Parathyroid adenoma (tissue), 2 donors: ENCODE results near the gene CAMK2D.

Source experiments
- H2AFZ ChIP-seq: fragments of 300-600 bp; sonication (generic); one replicate; pipeline ENCODE4 v1.7.0; 2017; ENCODE audit warnings: antibody characterized with exemption, mild to moderate bottlenecking
- H3K27ac ChIP-seq: fragments of 300-600 bp; sonication (generic); one replicate; pipeline ENCODE4 v1.7.0; 2017
- H3K27me3 ChIP-seq: fragments of 300-600 bp; sonication (generic); one replicate; pipeline ENCODE4 v1.7.0; 2017; ENCODE audit warnings: low read length; ENCODE audit not compliant: control insufficient read depth, insufficient read depth
- H3K36me3 ChIP-seq: fragments of 300-600 bp; sonication (generic); one replicate; pipeline ENCODE4 v1.7.0; 2017; ENCODE audit warnings: low read length; ENCODE audit not compliant: control insufficient read depth, insufficient read depth
- H3K4me1 ChIP-seq: fragments of 300-600 bp; sonication (generic); one replicate; pipeline ENCODE4 v1.7.0; 2017; ENCODE audit warnings: control low read depth
- H3K4me2 ChIP-seq: fragments of 300-600 bp; sonication (generic); one replicate; pipeline ENCODE4 v1.7.0; 2017; ENCODE audit warnings: low read length
- H3K4me3 ChIP-seq: fragments of 300-600 bp; sonication (generic); one replicate; pipeline ENCODE4 v1.7.0; 2017; ENCODE audit warnings: low read depth, low read length
- H3K79me2 ChIP-seq: fragments of 300-600 bp; sonication (generic); one replicate; pipeline ENCODE4 v1.7.0; 2017; ENCODE audit warnings: control low read depth
- H3K9ac ChIP-seq: fragments of 300-600 bp; sonication (generic); one replicate; pipeline ENCODE4 v1.7.0; 2017; ENCODE audit warnings: mild to moderate bottlenecking
- H3K9me3 ChIP-seq: fragments of 300-600 bp; sonication (generic); one replicate; pipeline ENCODE4 v1.7.0; 2017; ENCODE audit warnings: low read length; ENCODE audit not compliant: control insufficient read depth
- TF ChIP-seq, protein P1 (sequence below): fragments of 300-600 bp; sonication (generic); IDR thresholded peaks from one replicate; pipeline ENCODE4 v1.7.0; 2017; ENCODE audit warnings: antibody characterized with exemption, mild to moderate bottlenecking
- donor health status: primary hyperparathyroidism.

Gene CAMK2D

DNA sequence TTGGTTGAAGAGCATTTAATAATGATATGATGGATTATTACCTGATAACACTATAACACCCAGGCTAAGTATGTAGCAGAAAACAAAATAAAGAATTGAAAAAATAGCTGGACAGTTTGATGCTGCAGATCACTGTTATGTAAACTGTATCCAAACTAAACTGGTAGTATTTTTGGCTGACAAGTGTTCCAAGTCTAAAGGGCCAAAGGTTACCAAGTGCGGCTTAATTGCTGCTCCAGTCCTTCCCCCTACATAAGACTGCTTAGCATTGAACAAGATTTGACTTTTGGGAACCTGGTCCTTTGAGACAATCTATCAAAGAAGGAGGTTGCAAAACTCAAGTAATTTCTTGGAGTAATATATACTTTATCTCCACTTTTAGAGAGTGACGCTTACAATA lies 249.6 kb downstream of the CAMK2D start:
- Histone ChIP-seq H3K36me3 (no peaks in the 10 kb centered on the region), H3K27ac (no peak overlapping the region)

DNA sequence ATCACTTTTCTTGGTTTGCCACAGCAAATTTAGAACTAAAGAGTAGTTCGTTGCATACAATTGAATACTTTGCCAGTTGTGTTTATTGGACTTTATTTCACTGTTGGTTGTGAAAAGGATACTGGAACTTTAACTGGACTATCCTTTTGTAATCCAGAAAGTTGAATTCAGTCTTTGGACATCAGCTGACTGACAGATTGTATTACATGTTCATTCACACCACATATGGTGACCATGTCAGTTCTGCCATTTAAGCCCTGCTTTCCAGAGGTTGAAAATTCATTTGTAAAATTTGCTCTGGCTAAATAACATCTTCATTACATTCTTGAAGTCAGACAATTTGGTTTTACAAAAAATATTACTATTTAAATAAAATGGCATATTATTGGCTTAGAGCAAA lies 251.7 kb downstream of the CAMK2D start:
- no peaks in the 10 kb centered on the region for H3K36me3 ChIP-seq
- H3K27me3 ChIP-seq: no peaks in the 10 kb centered on the region
- H3K27ac ChIP-seq: no peak overlapping the region
- H3K79me2 ChIP-seq: no peaks in the 10 kb centered on the region
- H3K4me3 ChIP-seq: no peak overlapping the region
- TF ChIP-seq, protein P1, sequence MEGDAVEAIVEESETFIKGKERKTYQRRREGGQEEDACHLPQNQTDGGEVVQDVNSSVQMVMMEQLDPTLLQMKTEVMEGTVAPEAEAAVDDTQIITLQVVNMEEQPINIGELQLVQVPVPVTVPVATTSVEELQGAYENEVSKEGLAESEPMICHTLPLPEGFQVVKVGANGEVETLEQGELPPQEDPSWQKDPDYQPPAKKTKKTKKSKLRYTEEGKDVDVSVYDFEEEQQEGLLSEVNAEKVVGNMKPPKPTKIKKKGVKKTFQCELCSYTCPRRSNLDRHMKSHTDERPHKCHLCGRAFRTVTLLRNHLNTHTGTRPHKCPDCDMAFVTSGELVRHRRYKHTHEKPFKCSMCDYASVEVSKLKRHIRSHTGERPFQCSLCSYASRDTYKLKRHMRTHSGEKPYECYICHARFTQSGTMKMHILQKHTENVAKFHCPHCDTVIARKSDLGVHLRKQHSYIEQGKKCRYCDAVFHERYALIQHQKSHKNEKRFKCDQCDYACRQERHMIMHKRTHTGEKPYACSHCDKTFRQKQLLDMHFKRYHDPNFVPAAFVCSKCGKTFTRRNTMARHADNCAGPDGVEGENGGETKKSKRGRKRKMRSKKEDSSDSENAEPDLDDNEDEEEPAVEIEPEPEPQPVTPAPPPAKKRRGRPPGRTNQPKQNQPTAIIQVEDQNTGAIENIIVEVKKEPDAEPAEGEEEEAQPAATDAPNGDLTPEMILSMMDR: no peak
- no peak overlapping the region for H2AFZ ChIP-seq
- no peaks in the 10 kb centered on the region for H3K4me1 ChIP-seq
- no peaks in the 10 kb centered on the region for H3K9me3 ChIP-seq
- H3K9ac ChIP-seq: no peak overlapping the region
- no peak overlapping the region for H3K4me2 ChIP-seq

More for the DNA sequence above, 249.6 kb downstream of the CAMK2D start:
- no peak overlapping the region for H2AFZ ChIP-seq
- TF ChIP-seq, protein P1: no peak
- no peak overlapping the region for H3K9ac ChIP-seq
- no peaks in the 10 kb centered on the region for H3K9me3 ChIP-seq
- H3K79me2 ChIP-seq: no peaks in the 10 kb centered on the region
- H3K4me1 ChIP-seq: no peaks in the 10 kb centered on the region
- H3K4me3 ChIP-seq: no peak overlapping the region
- H3K27me3 ChIP-seq: no peaks in the 10 kb centered on the region
- no peak overlapping the region for H3K4me2 ChIP-seq

DNA sequence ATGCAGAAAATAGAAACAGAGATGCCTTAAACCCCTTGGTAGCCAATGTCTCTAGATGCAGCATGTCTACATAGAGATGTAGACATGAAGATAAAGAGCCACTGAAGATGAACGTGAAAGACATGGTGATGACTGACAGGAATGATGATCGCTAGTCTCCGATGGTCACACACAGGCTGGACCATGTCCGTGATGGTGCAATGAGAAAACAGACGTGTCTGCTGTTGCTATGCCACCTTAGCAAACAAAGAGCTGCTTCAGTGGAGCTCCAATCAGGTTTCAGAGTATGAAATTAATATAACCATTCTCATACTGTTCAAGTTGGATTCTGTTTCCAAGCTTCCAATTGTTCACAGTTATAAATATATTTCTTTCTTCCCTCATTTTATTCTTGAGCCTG lies 256.5 kb downstream of the CAMK2D start:
- no peak overlapping the region for H3K4me2 ChIP-seq
- H3K9ac ChIP-seq: no peak overlapping the region
- H3K27me3 ChIP-seq: no peaks in the 10 kb centered on the region
- H3K79me2 ChIP-seq: no peaks in the 10 kb centered on the region
- H3K4me3 ChIP-seq: no peak overlapping the region
- no peaks in the 10 kb centered on the region for H3K9me3 ChIP-seq
- TF ChIP-seq, protein P1: no peak
- H3K27ac ChIP-seq: no peak overlapping the region
- no peak overlapping the region for H2AFZ ChIP-seq
- H3K36me3 ChIP-seq: no peaks in the 10 kb centered on the region
- no peaks in the 10 kb centered on the region for H3K4me1 ChIP-seq

DNA sequence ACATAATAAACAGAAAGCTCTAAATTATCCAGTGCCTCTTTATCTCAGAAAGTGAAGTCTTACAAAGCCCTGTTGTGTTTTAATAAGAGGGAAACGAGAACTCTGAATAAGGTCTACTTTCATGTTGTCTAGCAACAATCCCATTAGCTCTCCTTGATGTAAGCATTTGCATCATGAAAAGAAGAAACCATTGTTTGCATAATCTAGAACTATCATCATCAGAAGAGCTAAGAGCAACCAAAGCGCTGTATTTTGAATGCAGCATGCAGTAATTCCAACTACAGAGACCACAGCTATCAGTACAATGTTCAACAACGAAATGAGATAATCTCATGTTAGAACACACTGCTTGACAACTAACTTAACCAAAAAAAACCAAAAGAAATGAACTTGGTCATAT lies 257.1 kb downstream of the CAMK2D start:
- H3K4me1 ChIP-seq: no peaks in the 10 kb centered on the region
- TF ChIP-seq, protein P1: no peak
- H2AFZ ChIP-seq: no peak overlapping the region
- H3K9me3 ChIP-seq: no peaks in the 10 kb centered on the region
- no peaks in the 10 kb centered on the region for H3K36me3 ChIP-seq
- H3K4me3 ChIP-seq: no peak overlapping the region
- no peak overlapping the region for H3K4me2 ChIP-seq
- H3K27me3 ChIP-seq: no peaks in the 10 kb centered on the region
- H3K27ac ChIP-seq: no peak overlapping the region
- no peak overlapping the region for H3K9ac ChIP-seq
- H3K79me2 ChIP-seq: no peaks in the 10 kb centered on the region

DNA sequence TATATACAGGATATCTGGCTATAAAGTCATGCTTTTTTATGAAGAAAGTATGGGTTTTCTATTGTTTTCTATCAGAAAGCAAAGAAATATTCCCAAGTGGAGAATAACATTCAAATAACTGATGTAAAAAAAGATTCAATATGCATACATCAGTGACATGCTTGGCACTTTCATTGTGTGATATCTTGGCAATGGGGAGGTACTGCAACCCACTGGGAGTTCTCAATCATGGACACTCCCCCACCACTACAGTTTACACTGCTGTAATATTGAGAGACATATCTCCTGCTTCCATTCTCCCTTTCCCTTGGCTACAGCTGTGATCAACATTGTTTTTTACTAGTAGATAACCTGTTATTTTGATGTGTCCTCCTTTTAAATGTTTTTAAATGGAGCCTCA lies 257.8 kb downstream of the CAMK2D start:
- no peaks in the 10 kb centered on the region for H3K36me3 ChIP-seq
- no peaks in the 10 kb centered on the region for H3K4me1 ChIP-seq
- no peak overlapping the region for H3K9ac ChIP-seq
- no peak overlapping the region for H3K4me3 ChIP-seq
- no peaks in the 10 kb centered on the region for H3K27me3 ChIP-seq
- no peaks in the 10 kb centered on the region for H3K9me3 ChIP-seq
- H3K79me2 ChIP-seq: no peaks in the 10 kb centered on the region
- TF ChIP-seq, protein P1: no peak
- H3K4me2 ChIP-seq: no peak overlapping the region
- H2AFZ ChIP-seq: no peak overlapping the region
- no peak overlapping the region for H3K27ac ChIP-seq
